GM18502 (cell line): ENCODE data around the gene ZNF681.
"Not testable (repeated sequence)": the region's sequence is repeated elsewhere in the genome, so short reads cannot be mapped to it uniquely, and the experiment has no call there.

ENCODE experiments used
- ATAC-seq: cut with Tn5 transposase; IDR thresholded peaks from one replicate; pipeline ENCODE4 v1.9.1; 2021; ENCODE audit warnings: mild to moderate bottlenecking; ENCODE audit not compliant: unreplicated experiment, poor library complexity

ZNF681 gene

DNA sequence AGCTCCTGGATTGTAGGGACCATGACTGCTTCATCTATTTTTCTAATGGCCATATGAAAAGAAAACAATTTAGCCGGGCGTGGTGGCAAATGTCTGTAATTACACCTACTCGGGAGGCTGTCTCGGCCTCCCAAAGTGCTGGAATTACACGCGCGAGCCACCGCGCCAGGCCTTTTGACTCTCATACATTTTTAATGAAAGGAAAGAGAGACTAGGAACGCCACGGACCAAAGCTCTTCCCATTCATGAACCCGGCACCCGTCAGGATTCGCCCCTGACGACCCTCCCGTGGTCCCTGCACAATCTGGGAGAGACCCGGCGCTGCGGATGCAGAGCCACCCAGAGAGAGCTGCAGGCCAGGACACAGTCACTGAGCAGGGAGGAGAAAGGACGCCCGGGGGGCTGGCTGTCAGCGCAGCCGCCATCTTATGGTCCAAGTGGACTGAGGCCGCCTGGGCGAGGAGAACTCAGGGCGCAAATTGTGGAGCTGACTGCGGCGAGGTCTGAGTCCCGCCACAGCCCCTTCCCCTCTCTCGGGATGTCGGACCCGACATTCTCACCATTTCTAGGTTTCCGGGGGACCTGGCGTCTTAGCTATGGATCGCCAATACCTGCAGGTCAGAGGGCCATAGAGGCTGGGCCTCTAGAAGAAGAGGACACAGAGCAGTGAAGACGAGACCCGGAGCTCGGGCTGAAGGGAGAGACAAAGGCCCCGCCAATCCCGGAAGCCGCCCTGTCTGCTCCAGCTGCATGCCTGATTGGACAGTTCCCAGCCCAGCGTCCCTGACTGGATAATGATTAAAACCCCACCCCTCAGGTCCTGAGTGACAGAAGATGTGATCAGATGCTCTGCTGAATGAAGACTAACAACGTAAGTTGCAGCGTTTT lies at the start of gene ZNF681:
Gene ZNF681, minus strand, starts transcription at position 705 of the 888 bp plus-strand sequence. Its CDS starts 142 bp downstream, at position 563.
- ATAC-seq: peak; percentile 85

DNA sequence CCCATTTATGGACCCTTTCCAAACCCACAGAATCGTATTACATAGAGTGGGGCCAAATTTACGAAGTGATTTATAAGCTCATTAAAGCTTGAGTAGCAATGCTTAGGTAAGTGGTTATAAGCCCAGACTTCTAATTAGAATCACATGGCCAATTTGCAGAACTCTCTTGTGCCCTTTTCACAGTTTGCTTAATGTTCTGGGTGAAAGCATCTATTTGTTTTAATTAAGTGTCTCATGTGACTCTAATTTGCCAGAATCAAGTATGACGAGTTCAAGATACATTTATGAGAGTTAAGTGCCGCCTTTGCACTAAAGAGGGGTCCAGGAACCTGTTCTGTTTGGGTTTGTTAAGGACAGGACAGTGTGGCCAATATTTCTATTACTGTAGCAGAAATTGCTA lies 46.0 kb upstream of the ZNF681 start:
- no peak for ATAC-seq

DNA sequence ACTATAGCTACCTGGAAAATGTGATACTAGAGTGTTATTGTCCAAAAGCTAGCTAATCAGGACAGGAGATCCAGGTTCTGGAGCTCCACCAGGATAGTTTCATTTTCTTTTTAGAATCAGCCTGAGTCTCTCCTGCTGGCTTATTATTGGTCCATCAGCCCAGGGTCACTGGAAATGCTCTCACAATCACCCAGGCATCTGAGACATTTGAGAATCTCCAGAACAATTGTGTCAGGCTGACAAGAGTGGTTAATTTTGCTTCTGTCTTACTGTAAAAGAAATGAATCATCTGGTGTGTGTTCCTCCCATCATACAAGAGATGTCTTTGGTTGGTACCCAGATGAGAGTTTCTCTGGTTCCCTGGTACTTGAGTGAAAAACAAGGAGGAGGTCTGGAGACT lies 43.6 kb upstream of the ZNF681 start:
- no peak for ATAC-seq

- no peak for ATAC-seq
Observed at GRCh38 chr19:23801803-23802202, 43.1 kb upstream of the ZNF681 start.

- ATAC-seq: no peak
Observed at GRCh38 chr19:23800868-23801267, 42.2 kb upstream of the ZNF681 start.

DNA sequence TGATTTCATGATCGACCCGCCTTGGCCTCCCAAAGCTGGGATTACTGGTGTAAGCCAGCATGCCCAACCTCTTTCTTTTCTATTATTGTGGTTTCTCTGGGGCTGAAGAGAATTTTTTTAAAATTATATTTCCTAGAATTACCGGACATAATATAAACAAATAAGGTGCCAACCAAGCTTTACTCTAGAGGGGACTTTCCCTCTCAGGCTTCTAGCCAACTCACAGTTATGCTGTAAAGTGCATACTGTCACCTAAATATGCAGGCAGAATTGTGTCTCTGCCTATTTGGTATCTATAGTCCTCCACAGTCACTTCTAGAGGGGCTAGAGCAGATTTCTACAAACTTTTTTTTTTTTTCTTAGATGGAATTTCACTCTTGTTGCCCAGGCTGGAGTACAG lies 41.6 kb upstream of the ZNF681 start:
- no peak for ATAC-seq

DNA sequence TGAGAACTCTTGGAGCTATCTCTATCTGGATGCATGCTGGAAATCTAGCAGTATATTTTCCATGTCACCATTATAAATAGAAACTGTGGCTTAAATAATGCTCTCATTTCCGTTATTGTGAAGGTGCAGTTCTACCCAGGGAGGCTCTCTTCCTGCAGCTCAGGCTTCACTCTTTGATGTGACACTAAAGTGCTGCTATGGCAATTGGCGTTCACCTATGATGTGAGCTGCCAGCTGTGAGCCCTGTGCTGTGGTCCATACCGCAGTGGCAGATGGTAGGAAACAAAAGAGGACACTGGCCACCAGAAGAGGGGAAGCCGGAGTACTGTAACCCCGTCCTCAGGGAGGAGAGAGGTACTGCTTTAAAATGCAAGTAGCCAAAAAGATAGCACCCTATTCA lies 40.6 kb upstream of the ZNF681 start:
- ATAC-seq: no peak

DNA sequence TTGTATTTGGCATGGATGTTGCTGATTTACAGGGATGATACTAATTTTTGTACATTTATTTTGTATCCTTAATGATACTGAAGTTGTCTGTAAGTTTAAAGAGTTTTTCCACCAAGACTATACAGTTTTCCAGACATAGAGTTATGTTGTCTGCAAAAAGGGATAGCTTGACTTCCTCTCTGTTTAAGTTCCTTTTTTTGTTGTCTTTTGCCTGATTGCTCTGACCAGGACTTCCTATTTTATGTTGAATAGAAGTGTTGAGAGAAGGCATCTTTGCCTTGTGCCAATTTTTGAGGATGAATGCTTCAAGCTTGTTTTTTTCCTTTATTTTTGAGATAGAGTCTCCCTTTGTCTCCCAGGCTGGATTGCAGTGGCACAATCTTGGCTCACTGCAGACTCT lies 36.8 kb upstream of the ZNF681 start:
- ATAC-seq: no peak

GRCh38 chr19:23792784-23793183 lies 34.1 kb upstream of the ZNF681 start:
- no peak for ATAC-seq

DNA sequence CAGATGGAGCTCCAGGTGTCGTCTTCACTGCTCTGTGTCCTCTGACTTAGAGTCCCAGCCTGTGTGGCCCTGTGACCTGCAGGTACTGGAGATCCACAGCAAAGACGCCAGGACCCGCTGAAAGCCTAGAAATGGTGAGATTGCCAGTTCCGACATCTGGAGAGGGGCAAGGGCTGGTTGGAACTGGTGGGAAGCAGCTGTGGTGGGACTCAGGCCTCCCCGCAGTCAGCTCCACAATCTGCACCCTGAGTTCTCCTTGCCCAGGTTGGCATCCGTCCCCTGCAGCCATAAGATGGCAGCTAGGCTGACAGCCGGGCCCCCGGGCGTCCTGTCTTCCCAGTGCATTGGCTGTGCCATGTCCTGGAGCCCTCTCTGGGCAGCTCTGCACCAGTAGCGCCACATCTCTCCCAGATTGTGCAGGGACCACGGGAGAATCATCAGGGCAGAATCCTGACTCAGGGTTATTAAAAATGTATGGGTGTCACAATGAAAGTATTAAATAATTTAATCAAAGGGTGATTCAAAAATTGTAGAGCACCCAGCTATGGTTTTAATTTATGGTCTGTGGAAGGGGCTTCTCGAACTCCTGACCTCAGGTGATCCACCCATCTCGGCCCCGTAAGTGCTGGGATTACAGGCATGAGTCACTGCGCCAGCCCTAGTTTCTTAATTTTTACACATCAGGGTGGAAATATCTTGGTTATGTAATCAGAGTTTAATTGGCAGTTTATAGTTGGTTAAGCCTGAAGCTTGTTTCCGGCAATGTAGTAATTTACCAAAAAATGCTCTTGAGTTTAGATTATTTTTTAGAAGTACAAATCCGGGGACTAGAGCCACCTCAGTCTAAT lies 32.2 kb upstream of the ZNF681 start:
- ATAC-seq: no peak

GRCh38 chr19:23789246-23789645 lies 30.6 kb upstream of the ZNF681 start:
- ATAC-seq: no peak

DNA sequence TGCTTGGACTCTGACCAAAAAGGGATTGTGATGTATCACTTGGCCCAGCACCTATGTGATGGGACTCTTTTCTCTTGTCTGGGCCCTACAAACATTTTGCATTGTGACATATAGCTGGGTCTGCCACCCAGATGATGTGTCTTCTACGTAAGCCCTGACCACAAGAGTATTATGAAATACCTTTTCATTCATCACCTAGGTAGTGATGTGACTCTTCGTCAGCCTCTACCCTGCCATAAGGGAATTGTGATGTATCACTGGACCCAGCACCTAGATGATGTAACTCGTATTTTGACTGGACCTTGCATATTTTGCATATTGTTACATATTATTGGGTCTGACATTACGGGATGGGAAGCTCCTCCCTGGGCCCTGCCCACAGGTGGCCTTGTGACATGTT lies 29.7 kb upstream of the ZNF681 start:
- ATAC-seq: no peak

- no peak for ATAC-seq
Observed at GRCh38 chr19:23787106-23787505, 28.4 kb upstream of the ZNF681 start.

DNA sequence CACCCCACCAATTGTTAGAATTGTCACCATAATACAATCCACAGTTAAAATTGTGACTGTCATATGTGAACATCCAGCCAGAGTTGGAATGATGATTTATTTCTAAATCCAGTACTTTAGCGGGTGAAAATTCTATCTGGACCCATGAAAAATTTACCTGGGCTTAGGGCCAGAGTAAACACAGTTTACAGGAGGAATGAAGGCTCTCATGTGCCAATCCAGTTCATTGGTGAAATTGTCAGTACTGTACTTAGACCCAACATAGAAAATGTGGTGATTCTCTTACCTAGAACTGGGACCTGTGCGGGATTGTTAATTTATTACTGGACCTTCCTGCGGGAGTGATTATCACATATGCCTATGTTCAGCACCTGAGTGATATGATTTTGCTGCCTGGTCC lies 27.3 kb upstream of the ZNF681 start:
- ATAC-seq: no peak

DNA sequence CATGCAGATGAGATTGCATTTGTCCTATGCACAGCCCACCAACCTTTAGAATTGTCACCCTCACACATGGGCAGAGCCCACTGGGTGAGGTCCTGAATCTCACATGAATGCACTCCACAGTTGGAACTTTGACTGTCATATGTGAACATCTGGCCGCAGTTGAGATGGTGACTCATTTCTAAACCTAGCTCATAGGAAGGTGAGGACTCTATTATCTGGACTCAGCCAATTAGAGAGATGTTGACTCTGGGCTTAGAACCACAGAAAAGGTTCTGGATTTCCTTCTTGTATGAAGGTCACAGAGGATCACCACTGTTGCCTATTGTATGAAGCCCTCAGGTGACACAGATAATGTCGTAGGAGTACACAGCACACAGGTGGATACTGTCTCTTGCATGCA lies 25.6 kb upstream of the ZNF681 start:
- ATAC-seq: no peak

GRCh38 chr19:23783636-23784035 lies 24.9 kb upstream of the ZNF681 start:
- no peak for ATAC-seq

- ATAC-seq: no peak
Observed at GRCh38 chr19:23779645-23780044, 21.0 kb upstream of the ZNF681 start.

GRCh38 chr19:23778566-23778965 lies 19.9 kb upstream of the ZNF681 start:
- no peak for ATAC-seq

GRCh38 chr19:23778036-23778435 lies 19.3 kb upstream of the ZNF681 start:
- ATAC-seq: not testable (repeated sequence)

DNA sequence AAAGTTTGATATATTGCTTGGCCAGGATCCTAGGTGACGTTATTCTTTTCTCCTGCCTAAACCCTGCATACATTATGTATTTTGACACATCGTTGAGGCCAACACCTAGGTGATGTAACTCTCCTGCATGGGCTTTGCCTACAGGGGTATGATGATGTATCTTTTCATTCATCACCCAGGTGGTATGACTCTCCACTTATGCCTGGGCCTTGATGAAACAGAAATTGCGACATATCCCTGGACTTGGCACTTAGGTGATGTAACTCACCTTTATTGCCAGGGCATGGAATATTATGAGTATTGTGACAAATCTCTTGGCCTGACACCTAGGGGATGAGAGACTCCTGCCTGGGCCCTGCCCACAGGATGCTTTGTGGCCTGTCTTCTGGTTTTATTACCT lies 18.5 kb upstream of the ZNF681 start:
- ATAC-seq: no peak

- ATAC-seq: no peak
Observed at GRCh38 chr19:23776507-23777205, 18.0 kb upstream of the ZNF681 start.
